ENCODE measurements around the gene CTDP1. TPM values are rescaled to one million over a fixed set of nuclear protein-coding genes. Genes with fewer than 3 reads are reported as not detected.

CTDP1 gene
- total and polyA plus RNA-seq, 5 donors, result 7.1 to 11.5 (median 9.9) TPM

GRCh38 chr18:79798346-79798998, 118.9 kb downstream of the CTDP1 start:
- H3K9me3 ChIP-seq (ENCODE audit: control insufficient read depth, low read length), result no peaks in the 10 kb centered on the region
- no peak for DNase-seq
- no peaks in the 10 kb centered on the region for H3K27me3 ChIP-seq (ENCODE audit: control insufficient read depth, insufficient read depth)
- H3K4me3 ChIP-seq (ENCODE audit: low read length), result peak overlapping the region; percentile 38
- 2% methylated on average over 78 of the region's 78 CpGs for WGBS
- intact Hi-C loops (cut with DNase I), result no loop called here
- H3K27ac ChIP-seq (ENCODE audit: low read length), result no peak overlapping the region
- H3K4me1 ChIP-seq (ENCODE audit: control insufficient read depth, insufficient read depth, low read length), result no peaks in the 10 kb centered on the region
- ATAC-seq, result no peak

- no peaks in the 10 kb centered on the region for H3K27me3 ChIP-seq (ENCODE audit: control insufficient read depth, insufficient read depth)
- H3K27ac ChIP-seq (ENCODE audit: low read length), result no peak overlapping the region
- no peak overlapping the region for H3K4me3 ChIP-seq (ENCODE audit: low read length)
- H3K9me3 ChIP-seq (ENCODE audit: control insufficient read depth, low read length), result no peaks in the 10 kb centered on the region
- H3K4me1 ChIP-seq (ENCODE audit: control insufficient read depth, insufficient read depth, low read length), result no peaks in the 10 kb centered on the region
- WGBS, result 7% methylated on average over 14 of the region's 14 CpGs
- DNase-seq (no peak), ATAC-seq (no peak)
- intact Hi-C loops (cut with DNase I), result no loop called here
Measured at GRCh38 chr18:79798999-79799370, 119.4 kb downstream of the CTDP1 start.

DNA sequence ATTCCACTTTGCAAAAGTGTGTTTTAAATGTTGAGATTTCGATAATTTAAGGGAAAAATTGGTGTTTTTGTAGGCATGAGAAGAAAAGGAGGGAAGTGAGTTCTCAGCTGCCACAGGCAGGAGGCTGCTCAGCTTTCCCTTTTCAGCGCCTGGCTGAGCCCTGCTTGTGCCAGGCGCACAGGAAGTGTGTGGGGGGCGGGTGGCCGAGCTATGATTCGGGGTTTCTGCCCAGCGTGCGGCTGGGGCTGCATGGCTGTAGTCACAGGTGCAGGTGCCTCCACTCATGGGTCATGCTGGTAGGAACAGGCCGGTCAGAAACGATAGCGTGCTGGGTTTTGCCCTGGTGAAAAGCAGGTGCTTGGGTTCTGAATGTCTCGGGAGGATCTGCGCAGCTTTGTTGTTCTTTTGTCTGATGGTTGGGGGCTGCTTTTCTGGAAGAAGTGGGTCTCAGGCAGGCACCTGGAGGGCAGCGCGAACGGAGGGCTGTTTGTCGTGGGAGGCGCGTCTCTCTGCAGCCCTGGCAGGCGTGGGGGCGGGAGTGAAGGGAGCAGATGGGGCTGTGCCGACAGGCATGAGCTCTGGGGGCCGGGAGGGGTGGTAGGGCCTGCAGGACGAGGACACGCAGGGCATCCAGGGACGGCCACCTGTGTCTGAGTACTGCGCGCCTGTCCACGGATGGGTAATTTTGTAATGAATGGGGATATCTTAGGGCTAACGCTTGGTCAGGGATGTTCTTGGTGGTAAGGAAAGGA, 120.2 kb downstream of the CTDP1 start:
- WGBS, result 68% methylated on average over 30 of the region's 30 CpGs
- no peak for ATAC-seq
- Histone ChIP-seq H3K27me3 (ENCODE audit: control insufficient read depth, insufficient read depth) (no peaks in the 10 kb centered on the region), H3K4me3 (ENCODE audit: low read length) (no peak overlapping the region), H3K27ac (ENCODE audit: low read length) (no peak overlapping the region), H3K4me1 (ENCODE audit: control insufficient read depth, insufficient read depth, low read length) (no peaks in the 10 kb centered on the region), H3K9me3 (ENCODE audit: control insufficient read depth, low read length) (no peaks in the 10 kb centered on the region)
- no peak for DNase-seq
- intact Hi-C loops (cut with DNase I), result no loop called here

GRCh38 chr18:79800371-79801180, 121.0 kb downstream of the CTDP1 start:
- Histone ChIP-seq H3K4me1 (ENCODE audit: control insufficient read depth, insufficient read depth, low read length) (no peaks in the 10 kb centered on the region), H3K27ac (ENCODE audit: low read length) (no peak overlapping the region), H3K4me3 (ENCODE audit: low read length) (no peak overlapping the region), H3K9me3 (ENCODE audit: control insufficient read depth, low read length) (no peaks in the 10 kb centered on the region), H3K27me3 (ENCODE audit: control insufficient read depth, insufficient read depth) (no peaks in the 10 kb centered on the region)
- DNase-seq, result no peak
- intact Hi-C loops (cut with DNase I), result no loop called here
- WGBS, result 88% methylated on average over 39 of the region's 39 CpGs
- no peak for ATAC-seq

- Histone ChIP-seq H3K4me3 (ENCODE audit: low read length) (no peak overlapping the region), H3K27ac (ENCODE audit: low read length) (no peak overlapping the region), H3K9me3 (ENCODE audit: control insufficient read depth, low read length) (no peaks in the 10 kb centered on the region), H3K27me3 (ENCODE audit: control insufficient read depth, insufficient read depth) (no peaks in the 10 kb centered on the region), H3K4me1 (ENCODE audit: control insufficient read depth, insufficient read depth, low read length) (no peaks in the 10 kb centered on the region)
- no peak for DNase-seq
- 90% methylated on average over 13 of the region's 13 CpGs for WGBS
- intact Hi-C loops (cut with DNase I), result no loop called here
- no peak for ATAC-seq
Measured at GRCh38 chr18:79801217-79801616, 121.6 kb downstream of the CTDP1 start.

GRCh38 chr18:79801641-79802040, 122.0 kb downstream of the CTDP1 start:
- no peaks in the 10 kb centered on the region for H3K27me3 ChIP-seq (ENCODE audit: control insufficient read depth, insufficient read depth)
- DNase-seq, result no peak
- no peaks in the 10 kb centered on the region for H3K4me1 ChIP-seq (ENCODE audit: control insufficient read depth, insufficient read depth, low read length)
- H3K9me3 ChIP-seq (ENCODE audit: control insufficient read depth, low read length), result no peaks in the 10 kb centered on the region
- 84% methylated on average over 9 of the region's 9 CpGs for WGBS
- H3K27ac ChIP-seq (ENCODE audit: low read length), result no peak overlapping the region
- intact Hi-C loops (cut with DNase I), result no loop called here
- no peak overlapping the region for H3K4me3 ChIP-seq (ENCODE audit: low read length)
- no peak for ATAC-seq

DNA sequence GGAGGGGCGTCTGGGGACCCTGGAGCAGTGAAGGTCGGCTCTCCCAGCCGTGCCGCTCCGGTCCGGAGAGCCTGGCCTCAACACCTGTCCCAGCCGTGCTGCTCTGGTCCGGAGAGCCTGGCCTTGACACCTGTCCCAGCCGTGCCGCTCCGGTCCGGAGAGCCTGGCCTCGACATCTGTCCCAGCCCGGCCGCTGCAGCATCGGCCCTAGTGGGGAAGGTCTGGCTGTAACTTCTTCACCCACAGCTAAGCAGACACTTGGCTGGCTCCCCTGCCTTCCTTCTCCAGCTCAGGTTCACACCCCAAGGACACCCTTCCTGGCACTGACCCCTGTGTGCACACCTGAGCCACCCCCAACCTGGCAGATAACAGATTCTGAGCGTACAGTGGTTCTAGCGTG, 122.7 kb downstream of the CTDP1 start:
- H3K4me3 ChIP-seq (ENCODE audit: low read length), result no peak overlapping the region
- intact Hi-C loops (cut with DNase I), result no loop called here
- no peaks in the 10 kb centered on the region for H3K4me1 ChIP-seq (ENCODE audit: control insufficient read depth, insufficient read depth, low read length)
- DNase-seq, result peak in 1 of 3 donors; percentile 30
- H3K27me3 ChIP-seq (ENCODE audit: control insufficient read depth, insufficient read depth), result no peaks in the 10 kb centered on the region
- H3K27ac ChIP-seq (ENCODE audit: low read length), result no peak overlapping the region
- WGBS, result 91% methylated on average over 18 of the region's 18 CpGs
- no peaks in the 10 kb centered on the region for H3K9me3 ChIP-seq (ENCODE audit: control insufficient read depth, low read length)
- no peak for ATAC-seq

- no peaks in the 10 kb centered on the region for H3K4me1 ChIP-seq (ENCODE audit: control insufficient read depth, insufficient read depth, low read length)
- no peaks in the 10 kb centered on the region for H3K9me3 ChIP-seq (ENCODE audit: control insufficient read depth, low read length)
- WGBS, result 89% methylated on average over 14 of the region's 14 CpGs
- H3K4me3 ChIP-seq (ENCODE audit: low read length), result no peak overlapping the region
- intact Hi-C loops (cut with DNase I), result no loop called here
- DNase-seq (peak in 1 of 3 donors; percentile 32), ATAC-seq (no peak)
- H3K27me3 ChIP-seq (ENCODE audit: control insufficient read depth, insufficient read depth), result no peaks in the 10 kb centered on the region
- H3K27ac ChIP-seq (ENCODE audit: low read length), result no peak overlapping the region
Measured at GRCh38 chr18:79803611-79804051, 124.0 kb downstream of the CTDP1 start.

Other genes with a start within 250 kb of the CTDP1 start
- under 1 TPM in 2 of 4 donors, not detected in 2; 0.15 to 0.37 TPM for gene KCNG2, start 118.1 kb downstream of the CTDP1 start, total RNA-seq
- gene KCNG2, start 118.1 kb downstream of the CTDP1 start, polyA plus RNA-seq, result not detected